ENCODE data around the gene ELMO3.
A peak's percentile ranks its signal among the peaks of the same experiment; 100 is the strongest.

Gene ELMO3

DNA sequence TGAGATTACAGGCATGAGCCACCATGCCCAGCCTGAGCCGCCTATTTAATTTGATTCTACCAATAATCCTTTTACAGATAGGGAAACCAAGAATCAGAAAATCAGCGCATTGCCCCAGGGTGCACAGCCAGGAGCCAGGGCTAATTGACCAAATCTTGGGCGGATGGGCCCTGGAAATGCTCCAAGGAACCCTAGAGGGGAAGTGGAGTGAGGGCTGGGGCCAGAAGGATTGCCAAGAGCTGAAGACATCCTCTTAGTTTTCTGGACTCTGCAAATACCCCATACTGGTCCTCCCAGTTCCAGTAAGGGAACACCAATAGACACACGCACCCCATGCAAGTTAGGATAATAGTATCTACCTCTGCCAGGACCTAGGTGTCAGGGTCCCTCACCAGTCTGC lies 44.5 kb downstream of the ELMO3 start:
- no peak for DNase-seq (ENCODE audit: low spot score)

- no peak for DNase-seq (ENCODE audit: low spot score)
These were observed 45.7 kb downstream of the ELMO3 start for GRCh38 chr16:67244387-67245185.

DNA sequence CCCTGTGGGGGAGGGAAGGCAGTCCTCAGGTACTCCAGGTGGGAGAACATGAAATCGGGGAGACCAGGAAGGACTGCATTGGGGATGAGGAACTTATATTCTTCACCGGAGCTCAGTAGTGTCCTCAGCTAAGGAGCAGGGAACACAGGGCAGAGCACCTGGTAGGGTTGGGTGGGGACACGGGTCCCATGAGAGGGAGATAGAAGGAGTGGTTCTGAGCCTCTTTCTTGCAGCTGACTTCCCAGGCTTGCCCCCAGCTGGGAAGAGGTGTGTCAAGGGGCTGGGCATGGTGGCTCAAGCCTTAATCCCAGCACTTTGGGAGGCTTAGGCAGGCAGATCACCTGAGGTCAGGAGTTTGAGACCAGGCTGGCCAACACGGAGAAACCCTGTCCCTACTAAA lies 46.3 kb downstream of the ELMO3 start:
- DNase-seq (ENCODE audit: low spot score) = no peak

DNA sequence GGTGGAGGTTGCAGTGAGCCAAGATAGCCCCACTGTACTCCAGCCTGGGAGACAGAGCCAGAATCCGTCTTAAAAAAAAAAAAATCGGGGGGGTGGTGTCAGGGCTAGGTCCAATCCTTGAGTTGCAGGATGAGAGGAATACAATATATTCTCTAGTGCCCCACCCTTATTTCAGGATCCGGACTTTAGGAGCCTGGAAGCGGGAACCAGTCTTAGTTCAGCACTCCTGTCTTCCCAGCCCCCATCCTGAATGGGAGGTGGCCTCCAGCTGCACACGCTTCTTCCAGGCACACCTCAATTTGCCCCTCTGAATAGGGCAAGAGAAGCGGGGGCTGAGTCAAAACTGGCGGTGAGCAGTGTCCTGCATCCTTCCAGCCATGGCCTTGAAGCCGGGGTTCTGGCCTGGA lies 46.7 kb downstream of the ELMO3 start:
- no peak for DNase-seq (ENCODE audit: low spot score)

- peak; percentile 81 for DNase-seq (ENCODE audit: low spot score)
These were observed 47.3 kb downstream of the ELMO3 start for GRCh38 chr16:67246081-67246755.

DNA sequence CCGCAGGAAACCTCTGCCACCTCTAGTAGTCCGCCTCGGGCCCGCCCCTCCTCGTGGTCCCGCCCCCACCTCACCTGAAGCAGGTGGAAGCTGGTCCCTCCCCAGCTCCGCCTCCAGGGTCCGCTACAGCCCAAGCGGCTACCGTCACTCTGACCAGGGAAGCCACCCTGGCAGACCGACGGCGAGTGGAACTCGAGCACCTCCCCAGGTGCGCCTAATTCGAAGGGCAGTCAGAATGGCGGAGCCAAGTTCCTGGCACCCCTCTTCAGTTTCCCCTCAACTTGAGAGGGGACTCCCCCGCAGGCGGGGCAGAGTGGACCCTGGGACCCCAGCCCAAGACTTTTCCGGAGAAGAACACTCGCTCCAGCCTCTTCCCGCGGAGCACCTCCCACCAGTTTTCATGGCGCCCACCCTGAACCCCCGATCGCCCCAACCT lies 47.8 kb downstream of the ELMO3 start:
- DNase-seq (ENCODE audit: low spot score) = no peak

DNA sequence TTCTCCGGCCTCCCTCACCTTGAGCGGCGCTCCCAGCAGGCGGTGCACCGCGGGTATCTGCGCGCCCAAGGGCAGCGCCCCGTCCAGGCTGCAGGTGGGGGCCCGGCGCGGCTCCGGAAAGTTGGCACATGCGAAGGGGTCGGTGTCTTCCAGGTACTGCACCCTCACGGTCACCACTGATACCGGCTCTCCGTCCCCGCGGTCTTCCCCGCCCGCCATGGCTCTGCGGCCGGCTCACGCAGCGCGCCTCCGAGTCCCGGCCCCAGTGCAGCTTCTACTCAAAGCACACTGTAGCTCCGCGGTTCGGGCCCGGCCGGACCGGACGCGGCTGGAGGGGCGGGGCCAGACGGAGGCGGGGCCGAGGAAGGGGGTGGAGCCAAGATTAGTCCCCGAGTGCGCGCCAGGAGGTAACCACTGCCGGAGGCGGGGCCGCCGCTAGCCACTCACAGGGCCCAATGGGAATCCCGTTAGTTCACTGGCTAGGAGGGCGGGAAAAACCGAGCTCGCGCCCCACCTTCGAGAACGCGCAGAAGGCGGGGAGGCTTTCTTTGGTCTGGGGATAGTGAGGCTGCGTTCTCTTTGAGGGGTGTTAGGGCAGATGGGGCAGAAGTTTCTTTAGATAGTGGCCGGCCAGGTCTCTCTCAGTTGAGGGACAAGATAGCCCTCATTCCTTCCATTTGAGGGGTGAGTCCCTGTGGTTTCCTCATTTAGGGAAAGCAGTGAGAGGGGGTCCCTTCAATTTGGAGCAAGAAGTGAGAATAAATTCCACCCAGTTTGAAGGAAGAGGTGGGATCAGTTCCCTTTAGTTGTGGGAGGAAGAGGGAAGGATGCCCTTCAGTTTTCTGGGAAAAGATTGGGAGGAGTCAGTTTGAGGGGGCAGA lies 48.5 kb downstream of the ELMO3 start, which contains the start of gene FHOD1:
Gene FHOD1, minus strand, starts transcription at position 290 of the 881 bp plus-strand sequence. Its CDS starts 71 bp downstream, at position 219.
- DNase-seq (ENCODE audit: low spot score) = peak; percentile 95

GRCh38 chr16:67248073-67248400 lies 49.1 kb downstream of the ELMO3 start:
- no peak for DNase-seq (ENCODE audit: low spot score)

DNA sequence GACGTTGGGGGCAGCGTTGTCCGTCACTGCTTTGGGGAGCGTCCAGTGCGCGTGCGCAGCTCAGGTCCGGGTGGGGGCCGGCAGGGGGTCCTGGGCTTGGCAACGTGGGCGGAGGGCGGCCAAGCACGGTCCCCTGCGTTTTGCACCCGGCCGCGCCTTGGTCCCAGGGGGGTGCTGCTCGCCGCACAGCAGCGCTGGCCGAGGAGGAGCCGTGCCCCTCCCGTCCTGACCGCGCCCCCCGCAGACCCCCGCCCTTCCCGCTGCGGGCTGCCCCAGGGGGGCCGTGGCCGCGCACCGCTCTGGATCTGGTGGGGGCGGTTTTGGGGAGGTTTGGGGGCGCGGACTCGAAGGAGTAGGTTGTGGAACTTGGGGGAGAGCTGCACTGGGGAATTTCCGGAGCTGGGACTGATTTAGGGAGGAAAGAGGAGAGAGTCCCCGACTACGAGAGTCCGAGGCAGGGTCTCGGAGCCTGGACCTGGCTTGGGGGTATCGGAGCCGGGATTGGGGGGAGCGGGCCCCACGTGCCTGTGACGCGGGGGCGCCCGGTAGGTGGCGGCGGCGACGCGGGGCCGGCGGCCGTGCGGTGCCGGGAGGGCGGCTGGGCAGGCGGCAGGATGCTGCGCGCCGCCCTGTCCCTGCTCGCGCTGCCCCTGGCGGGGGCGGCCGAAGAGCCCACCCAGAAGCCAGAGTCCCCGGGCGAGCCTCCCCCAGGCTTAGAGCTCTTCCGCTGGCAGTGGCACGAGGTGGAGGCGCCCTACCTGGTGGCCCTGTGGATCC lies 49.7 kb downstream of the ELMO3 start, which contains the start of gene SLC9A5:
Gene SLC9A5, plus strand, starts transcription at position 579 of the 777 bp plus-strand sequence. Its CDS starts 36 bp downstream, at position 615.
- DNase-seq (ENCODE audit: low spot score) = peak; percentile 77

- DNase-seq (ENCODE audit: low spot score) = no peak
These were observed 50.5 kb downstream of the ELMO3 start for GRCh38 chr16:67249178-67250044.

DNA sequence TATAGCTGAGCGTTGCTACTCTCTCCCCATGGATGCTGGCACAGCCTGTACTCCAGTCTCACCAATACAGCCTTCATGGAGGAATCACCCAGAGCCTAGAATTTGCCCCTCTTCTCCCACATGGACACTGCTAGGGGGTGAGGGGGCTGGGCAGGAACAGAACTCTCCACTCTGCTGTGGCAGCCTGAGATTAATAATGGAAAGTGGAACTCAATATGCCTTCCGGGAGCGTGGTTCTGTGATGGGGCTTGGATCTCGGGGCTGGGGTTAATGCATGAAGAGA lies 51.1 kb downstream of the ELMO3 start:
- no peak for DNase-seq (ENCODE audit: low spot score)

GRCh38 chr16:67252609-67253497 lies 53.9 kb downstream of the ELMO3 start:
- no peak for DNase-seq (ENCODE audit: low spot score)
